HG03520 (cell line): ENCODE data around the gene KSR2.

ENCODE experiments used
- ATAC-seq: cut with Tn5 transposase; IDR thresholded peaks from one replicate; pipeline ENCODE4 v1.9.1; 2021; ENCODE audit warnings: mild to moderate bottlenecking, moderate library complexity; ENCODE audit not compliant: unreplicated experiment

The KSR2 gene

DNA sequence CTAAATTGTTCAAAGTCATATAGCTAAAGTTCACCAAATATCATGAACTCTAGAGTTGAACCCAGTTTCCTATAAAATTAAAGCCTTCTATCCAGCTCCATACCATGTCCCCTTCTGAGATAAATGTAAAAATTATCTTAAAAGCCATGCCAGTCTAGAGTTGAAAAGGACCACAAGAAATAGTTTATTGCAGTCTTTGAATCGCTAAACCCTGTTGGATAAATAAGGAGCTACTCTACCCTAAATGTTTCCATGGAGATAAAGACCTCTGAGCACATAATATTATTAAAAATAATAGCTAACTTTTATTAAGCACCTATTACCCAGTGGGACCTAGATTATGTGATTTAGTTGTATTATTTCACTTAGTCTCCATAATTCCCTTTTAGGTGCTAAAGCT, 379.8 kb downstream of the KSR2 start:
- ATAC-seq = no peak

DNA sequence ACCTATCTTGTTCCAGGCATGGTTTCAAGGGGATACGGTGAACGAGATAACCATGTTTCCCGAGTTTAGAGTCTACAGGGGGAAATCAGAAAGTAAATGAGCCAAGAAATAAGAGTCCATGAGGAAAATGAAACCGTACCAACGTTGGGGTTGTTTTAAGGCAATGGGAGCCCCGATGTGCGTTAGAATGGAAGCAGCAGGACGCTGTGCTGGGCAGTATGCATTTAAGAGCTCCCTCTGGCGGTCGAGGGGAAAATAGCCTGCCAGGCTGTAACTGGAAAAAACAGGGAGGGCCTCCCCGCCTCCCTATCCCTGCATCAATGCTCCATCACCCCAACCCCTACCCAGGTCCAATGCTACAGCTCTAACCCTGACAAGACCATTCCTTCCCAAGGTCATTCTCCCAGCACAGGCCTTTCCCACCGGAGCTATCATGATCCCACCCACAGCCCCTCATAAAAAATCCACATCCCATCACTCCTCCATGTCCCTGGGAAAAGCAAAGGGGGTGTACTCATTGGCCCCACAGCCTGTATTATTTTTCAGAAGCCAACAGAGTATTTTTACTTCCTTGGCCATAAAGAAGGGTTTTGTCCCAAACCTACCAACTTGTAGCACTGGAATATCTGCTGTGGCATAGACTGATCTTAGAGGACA, 381.0 kb downstream of the KSR2 start:
- no peak for ATAC-seq

DNA sequence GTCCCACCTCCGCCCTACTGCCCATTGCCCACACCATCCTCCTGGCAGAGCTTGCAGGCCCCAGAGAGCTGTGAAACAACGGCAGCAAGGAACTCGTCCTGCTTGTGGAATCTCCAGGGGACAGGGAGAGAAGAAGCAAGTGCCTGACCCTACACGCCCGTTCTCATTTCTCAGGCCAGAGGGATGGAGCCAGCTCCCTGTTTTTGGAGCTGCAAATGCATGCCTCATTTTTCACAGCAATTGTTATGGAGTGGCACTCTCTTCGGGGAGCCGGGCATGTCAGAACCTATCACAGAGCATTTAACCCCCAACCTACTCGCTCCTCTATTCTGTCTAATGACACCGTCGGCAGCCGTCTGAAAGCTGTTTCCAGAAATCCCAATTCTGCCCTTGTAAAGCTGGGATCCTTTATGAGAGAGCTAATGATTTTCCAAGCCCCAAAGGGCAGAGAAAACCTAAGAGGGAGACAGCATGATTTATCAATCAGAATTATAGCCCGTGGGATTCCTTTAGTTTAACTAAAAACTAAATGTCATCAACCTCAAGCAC, 385.0 kb downstream of the KSR2 start:
- no peak for ATAC-seq

DNA sequence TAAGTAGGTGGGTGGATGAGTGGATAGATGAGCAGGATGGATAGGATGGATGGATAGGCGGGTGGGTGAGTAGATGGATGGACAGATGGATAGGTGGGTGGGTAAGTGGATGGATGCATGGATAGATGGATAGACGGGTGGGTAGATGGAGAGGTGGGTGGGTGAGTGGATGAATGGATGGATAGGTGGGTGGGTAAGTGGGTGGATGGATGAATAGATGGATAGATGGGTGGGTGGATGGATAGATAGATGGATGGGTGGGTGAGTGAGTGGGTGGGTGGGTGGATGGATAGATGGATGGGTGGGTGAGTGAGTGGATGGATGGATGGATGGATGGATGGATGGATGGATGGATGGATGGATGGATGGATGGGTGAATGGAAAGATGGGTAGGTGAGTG, 385.7 kb downstream of the KSR2 start:
- no peak for ATAC-seq

DNA sequence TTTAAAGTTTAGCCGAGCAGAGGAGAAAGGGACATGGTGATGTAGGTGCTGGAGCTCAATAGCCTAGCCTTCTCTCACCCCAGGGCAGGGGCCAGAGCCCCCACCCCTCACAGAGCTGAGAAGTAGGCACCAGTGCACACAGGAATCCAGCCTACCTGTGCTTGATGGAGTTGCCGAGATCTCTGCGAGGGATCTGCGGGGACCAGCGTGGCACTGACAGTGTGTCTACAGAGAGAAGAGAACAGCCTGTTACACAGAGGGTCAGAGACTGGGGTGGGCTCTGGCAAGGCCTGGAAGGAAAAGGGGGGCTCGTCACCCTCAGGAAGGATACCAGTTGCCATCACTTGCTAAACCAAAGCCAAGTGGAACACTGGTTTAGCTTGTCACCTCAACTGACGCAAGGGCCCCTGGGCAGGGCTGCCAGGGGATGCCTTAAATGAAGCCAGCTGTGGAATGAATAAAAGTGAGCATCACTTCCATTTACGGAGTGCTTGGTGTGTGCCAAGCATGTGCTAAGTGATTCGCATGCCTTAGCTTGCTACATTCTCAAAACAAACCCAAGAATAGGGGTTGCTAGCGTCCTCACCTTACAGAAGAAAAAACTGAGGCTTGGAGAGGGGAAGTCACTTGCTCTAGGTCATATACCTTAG, 386.5 kb downstream of the KSR2 start:
- ATAC-seq = no peak

DNA sequence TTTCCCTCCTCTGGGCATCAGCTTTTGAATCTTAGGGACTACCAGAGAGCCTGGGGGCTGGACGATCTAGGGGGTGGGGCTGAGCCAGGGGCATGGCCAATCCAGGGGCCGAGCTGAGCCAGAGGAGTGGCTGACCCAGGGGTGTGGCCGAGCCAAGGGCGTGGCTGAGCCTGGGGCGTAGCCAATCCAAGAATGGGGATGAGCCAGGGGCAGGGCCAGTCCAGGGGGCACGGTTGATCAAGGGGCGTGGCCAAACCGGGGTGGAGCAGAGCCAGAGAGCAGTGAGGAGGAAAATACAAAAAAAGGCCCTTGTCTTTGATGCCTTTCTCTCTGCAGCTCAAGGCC, 388.1 kb downstream of the KSR2 start:
- ATAC-seq = no peak

DNA sequence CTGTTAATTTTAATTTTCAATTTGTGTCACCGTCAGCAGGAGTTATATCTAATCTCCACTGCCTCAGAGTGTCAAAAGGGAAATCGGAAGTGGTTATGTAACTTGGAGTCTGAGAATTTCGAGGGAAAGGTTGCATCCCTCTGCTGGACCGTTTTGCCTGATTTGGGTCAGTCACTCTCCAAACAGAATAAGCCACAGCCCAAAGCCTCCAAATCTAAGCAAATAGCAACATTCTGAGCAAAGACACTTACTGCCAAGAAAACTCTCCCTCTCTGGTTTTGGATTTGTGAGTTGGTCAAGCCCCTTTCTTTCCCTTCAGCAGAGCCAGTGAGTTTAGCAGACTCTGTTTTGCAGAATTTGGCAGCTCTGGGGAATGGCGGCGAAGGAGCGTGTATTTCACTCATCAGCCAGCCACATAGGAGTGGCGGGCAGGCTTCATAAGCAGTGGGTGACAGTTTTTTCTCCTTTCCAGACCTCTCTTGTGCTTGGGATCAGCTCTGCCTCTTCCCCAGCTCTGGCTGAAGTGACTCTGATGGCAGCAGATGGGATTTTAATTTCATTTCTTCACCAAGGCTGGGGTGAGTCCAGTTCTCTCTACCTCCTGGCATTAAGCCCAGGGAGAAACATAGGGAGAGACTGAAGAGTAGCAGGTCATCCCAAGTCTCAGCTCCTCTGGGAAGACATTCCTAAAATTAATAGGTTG, 388.6 kb downstream of the KSR2 start:
- no peak for ATAC-seq

DNA sequence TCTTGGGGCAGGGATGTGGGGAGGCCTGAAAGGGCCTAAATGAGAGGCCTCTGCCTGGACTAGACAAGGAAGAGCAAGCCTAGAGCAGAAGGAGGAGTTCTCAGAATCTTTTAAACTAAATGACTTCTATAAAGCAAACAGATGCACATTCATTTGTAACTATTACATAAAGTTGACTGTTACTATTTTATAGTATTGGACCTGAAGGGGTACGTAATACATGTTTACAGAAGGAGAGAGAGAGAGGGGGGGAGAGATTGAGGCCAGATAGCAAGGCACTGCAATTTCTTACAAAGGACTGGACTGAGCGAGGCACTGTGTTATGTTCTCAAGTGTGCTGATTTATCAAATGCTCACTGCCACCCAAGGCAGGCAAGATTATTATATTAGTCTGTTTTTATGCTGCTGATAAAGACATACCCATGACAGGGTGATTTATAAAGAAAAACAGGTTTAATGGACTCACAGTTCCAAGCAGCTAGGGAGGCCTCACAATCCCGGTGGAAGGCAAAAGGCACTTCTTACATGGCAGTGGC, 391.6 kb downstream of the KSR2 start:
- ATAC-seq = no peak

DNA sequence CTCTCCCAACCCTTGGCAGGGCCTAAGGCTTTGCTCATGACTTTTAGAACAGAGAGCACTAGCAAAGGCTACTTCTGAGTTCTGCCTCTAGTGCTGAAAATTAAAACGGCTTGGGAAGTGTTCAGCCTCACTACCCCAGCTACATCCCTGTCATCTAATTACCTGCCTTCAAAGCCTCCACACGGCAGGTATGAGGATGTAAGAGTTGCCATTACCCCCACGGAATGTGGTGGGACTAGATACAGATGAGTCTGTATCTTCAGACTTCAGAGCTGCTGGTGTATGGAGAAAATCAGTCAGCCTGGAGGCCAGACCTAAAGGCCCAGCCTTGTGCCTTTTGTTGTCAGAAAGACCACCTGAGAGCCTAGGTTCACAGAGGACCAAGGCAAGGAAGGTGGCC, 392.7 kb downstream of the KSR2 start:
- ATAC-seq = no peak

DNA sequence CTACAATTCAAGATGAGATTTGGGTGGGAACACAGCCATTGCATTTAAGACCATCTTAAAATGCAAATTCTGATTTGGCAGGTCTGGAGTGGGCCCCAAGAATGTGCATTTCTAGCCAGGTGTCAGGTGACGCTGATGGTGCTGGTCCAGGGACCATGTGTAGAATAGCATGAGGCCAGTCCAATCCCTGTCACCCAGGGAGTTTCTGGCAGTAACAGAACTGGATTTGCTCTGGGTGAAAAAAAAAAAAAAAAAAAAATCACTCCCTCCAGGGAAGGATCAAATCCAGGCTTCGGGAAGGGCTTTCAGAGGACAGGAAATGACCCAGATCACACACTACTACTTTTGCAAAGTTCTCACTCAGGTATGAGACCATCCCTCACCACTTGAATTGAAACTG, 394.1 kb downstream of the KSR2 start:
- ATAC-seq = no peak

DNA sequence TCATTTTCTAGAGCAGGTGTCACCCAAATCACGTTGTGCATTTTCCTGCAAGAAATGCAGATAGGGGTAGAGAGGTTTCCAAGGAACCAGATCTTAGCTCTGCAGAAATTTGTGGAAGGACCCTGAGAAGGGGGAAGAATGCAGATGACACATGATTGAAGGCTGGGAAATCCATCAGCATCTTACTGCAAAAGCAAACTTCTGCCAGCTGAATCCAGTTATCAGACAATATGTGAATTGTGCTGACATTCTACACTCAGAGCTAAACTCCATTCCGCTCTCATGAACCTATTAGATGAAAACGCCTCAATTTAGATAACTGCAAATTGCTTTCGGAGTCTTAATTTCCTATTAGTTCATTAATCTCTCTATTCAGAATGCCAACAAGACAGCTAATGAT, 396.0 kb downstream of the KSR2 start:
- no peak for ATAC-seq

DNA sequence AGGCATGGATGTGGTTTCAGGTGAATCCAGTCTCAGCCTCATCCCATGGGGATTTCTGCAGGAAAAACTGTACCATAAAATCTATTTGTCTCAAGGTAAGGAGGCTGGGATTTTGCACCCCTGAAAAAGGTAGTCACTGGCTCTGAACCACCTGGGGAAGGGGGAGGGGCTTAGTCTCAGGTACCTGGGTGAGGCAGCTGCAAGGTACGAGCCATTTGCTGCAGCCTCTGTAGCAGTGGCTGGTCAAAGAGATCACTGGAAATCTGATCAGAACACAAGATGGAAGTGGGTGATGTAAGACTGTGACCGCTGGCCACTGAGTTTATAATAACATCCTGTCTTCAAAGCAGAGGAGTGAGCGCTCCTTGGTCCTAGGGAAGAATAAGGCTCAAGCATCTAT, 397.5 kb downstream of the KSR2 start:
- ATAC-seq = no peak

DNA sequence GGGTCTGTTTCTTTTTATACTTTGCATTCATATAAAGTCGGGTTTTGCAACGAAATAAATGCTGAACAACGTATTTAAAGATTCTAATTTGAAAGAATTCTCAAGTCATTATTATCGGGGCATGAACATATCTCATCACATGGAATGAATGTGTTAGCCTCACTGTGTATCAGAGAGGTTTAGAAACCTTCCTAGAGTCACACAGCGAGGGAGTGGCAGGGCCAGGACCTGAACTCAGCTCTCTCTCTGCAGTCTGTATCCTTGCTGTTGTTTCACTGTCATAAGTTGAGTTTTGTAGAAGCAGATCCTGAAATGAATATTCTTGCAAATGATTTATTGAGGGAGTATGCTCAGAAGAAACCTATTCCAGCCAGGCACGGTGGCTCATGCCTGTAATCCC, 398.2 kb downstream of the KSR2 start:
- no peak for ATAC-seq

DNA sequence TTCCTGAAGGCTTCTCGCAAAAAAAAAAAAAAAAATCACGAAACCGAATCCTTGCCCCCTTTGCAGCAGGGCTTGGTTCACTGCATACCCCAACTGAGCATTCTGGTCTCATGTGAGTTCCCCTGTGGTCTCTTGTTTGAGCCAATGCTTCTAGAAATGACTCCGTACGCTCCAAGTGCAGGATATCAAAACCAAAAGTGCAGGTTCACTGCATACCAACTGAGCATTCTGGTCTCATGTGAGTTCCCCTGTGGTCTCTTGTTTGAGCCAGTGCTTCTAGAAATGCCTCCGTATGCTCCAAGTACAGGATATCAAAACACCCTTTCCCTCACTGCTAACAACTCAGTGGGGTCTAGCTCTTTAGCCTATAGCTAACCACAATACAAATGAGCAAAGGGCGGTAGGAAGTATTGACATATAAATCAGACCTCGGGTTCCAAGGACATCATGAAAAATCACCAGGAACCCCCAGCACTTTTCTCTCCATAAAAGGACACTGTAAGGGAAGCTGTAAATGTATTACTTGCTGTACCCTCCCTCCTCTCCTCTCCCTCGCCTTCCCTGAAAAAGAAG, 401.1 kb downstream of the KSR2 start:
- no peak for ATAC-seq

DNA sequence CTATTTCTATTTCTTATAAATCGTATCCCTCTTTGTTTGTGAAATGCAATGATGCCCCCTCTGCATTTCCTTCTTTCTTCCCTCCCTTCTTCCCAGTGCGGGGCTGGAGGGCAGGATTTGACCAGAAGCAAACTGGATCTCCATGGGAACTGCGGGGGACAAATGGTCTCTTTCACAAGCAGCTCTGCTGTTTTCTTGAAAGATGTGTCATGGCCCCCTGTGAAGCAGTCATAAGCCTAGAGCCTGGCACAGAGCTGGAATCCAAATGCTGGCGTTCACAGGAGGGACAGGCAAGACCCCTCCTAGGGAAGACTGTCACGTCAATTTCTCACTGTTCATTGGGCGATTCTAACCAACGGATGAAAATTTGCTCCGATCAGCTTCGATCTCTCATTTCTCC, 403.9 kb downstream of the KSR2 start:
- no peak for ATAC-seq

DNA sequence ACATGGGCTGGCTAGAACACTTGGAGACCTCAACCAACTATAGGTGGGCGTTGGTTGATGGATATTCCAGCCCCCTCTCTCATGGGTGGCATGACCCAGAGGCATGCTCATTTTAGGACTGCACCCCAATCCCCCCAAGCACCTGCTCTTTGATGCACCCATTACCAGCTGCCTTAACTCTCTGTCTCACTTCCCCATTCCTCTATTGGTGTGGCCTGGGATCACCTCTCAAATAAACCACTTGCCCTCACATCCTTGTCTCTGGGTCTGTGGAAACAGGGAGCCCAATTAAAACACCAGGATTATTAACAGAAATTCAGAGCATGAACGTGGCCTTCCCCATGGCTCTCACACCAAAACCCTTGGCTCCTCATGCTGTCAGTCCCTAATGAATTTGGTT, 405.1 kb downstream of the KSR2 start:
- ATAC-seq = no peak

DNA sequence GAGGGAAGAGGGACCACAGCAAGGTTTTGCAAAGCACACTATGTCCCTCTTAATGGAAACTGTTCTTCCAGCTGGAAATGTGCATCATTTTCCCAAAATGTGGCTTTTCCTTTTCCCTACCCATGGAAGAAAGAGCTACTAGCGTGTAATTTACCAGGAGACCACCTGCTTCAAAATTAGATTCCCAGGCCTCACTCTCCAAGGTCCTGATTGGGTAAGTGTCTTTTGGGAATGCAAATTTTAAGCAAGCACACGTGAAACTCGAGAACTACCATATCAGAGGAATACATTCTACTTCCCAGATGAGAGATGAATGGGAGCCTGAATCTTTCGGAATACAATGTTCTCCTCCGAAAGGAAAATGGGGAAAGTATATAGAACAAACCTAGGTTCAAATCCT, 405.8 kb downstream of the KSR2 start:
- ATAC-seq = no peak

DNA sequence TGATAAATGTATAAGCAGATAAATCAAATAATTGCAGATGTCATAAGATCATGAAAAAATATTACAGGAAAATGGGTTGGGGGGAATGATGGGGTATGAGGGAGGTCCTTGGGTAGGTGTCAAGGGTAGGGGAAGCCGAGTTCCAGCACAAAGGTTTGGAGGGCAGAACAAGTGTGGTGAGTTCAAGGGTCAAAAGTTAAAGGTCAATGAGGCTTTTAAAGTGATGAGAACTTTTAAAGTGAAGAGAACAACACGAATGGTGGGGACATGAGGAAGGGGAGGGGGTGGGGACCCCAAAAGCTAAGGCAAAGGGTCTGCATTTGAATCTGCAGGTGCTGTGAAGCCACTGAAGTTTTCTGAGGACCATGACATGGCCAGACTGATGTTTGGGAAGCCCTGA, 406.8 kb downstream of the KSR2 start:
- no peak for ATAC-seq

DNA sequence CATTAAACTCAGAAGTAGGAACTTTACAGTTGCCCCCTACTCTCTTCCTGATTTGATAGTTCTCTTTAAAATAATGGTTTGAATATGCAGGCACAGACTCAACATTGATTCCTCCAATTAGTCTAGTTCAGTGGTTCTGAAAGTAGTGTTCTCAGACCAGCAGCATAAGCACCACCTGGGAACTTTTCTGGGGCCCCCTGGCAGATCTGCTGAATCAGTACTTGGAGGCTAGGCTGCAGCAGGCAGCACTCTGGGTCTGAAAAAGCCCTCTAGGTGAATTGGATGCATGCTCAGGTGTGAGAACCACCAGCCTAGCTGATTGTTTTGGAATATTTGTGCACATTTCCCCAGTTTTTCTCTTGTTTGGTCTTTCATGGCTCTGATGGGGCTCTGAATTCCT, 408.8 kb downstream of the KSR2 start:
- no peak for ATAC-seq

DNA sequence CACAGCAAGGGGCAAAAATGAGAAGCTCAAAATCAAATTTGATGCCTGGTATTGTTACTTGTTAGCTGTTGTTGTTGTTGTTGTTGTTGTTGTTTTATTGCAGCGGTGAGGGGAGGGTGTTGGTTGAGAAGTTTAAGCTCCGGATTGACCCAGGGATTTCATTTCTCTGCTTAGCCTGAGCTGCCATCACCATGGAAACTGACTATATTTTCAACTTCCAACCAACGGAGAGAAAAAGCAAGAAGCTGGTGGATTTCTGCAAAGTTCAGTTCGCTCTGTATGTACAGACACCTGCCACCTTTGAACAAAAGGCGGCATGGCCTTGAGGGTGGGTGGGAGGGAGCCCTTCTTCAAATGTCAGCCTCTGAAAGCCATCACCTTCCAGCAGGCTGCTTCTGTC, 412.9 kb downstream of the KSR2 start:
- no peak for ATAC-seq

DNA sequence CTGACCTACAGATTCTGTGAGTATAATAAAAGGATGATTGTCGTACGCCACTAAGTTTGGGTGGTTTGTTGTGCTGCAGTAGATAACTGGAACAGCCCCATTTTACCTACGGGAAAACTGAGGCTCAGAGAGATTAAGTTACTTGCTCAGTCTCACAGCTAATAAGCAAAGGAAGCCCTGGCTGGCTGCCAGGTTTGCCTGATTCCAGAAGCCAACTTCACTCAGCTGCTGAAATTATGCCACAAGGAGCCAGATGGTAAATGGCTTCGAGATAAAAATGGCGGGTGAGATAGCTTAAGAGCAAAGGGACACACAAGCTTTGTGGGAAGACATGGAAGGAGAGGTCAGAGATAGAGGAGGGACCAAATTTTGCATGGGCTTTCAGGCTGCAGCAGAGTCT, 415.8 kb downstream of the KSR2 start:
- no peak for ATAC-seq

DNA sequence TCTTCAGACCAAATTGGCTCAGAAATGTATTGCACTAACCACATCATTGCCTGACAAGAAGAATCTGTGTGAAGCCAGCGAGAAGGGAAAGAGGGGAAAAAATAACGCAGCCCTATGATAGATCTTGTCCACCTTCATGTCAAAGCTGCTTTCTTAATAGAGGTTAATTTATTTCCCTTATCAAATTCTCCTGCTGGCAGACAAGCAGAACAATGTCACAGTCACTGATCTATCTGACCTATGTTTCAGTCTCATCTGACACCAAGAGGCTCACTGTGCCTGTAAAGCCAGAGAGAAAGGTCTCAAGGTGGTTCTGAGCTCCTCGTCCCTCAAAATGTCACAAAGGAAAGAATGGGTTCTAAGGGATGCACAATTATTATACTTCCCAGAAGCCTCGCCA, 417.1 kb downstream of the KSR2 start:
- no peak for ATAC-seq
